Measurements from ENCODE around the gene PDE12. TPM values are rescaled to one million over a fixed set of nuclear protein-coding genes. Genes with fewer than 3 reads are reported as not detected.
A peak's percentile ranks its signal among the peaks of the same experiment; 100 is the strongest.

PDE12 gene, protein sequence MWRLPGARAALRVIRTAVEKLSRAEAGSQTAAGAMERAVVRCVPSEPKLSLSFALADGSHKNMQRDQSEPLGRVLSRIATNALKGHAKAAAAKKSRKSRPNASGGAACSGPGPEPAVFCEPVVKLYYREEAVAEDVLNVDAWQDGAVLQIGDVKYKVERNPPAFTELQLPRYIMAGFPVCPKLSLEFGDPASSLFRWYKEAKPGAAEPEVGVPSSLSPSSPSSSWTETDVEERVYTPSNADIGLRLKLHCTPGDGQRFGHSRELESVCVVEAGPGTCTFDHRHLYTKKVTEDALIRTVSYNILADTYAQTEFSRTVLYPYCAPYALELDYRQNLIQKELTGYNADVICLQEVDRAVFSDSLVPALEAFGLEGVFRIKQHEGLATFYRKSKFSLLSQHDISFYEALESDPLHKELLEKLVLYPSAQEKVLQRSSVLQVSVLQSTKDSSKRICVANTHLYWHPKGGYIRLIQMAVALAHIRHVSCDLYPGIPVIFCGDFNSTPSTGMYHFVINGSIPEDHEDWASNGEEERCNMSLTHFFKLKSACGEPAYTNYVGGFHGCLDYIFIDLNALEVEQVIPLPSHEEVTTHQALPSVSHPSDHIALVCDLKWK
- total RNA-seq, result 10 to 100 TPM; 18.2 to 19.9 (median 19.5) TPM
- long read RNA-seq, donor 1, full-length matches to known transcripts, result 45 of 46 reads
- long read RNA-seq, donor 1, partial matches to known transcripts, result 0 of 46 reads
- long read RNA-seq, donor 1, other reads (novel, unspliced or antisense), result 1 of 46 reads
- long read RNA-seq, donor 2, full-length matches to known transcripts, result 2 of 4 reads
- long read RNA-seq, donor 2, partial matches to known transcripts, result 0 of 4 reads
- long read RNA-seq, donor 2, other reads (novel, unspliced or antisense), result 2 of 4 reads

DNA sequence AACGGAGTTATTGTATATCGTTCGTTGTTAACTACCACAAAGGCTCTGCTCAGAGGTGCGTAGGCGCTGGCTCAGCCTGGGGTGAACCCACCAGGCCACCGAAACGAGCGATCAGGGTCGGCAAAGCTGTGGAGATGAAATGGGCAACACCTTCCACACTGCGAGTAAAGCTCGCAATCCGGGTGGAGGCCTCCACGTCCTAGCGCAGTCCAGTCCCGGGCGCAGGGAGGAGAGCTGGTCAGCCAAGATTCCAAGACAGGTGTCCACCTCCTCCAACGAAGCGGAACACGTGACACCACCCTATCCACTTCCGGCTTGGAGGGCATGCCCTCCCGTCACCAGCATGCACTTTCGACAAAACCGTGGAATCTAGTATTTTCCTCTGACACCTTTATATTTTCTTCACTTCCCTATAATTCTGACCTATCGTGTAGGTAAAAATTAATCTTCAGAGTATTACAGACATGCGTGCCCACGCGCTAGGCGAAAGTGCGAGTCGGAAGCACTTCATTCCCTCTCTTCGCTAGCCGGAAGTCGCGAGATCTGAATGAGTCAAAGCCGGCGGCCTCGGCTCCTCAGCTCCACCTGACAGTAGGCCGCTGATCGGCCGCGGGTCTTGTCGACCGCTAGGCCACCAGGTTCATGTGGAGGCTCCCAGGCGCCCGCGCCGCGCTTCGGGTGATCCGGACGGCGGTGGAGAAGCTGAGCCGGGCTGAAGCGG is at the start of gene PDE12:
Gene PDE12, plus strand, starts transcription at position 537 of the 721 bp plus-strand sequence. Its CDS starts 106 bp downstream, at position 643.
- Histone ChIP-seq H3K9me3 (no peaks in the 10 kb centered on the region), H3K4me3 (peak within 1 kb of the TSS; percentile 81), H3K4me1 (ENCODE audit: low read depth) (peaks cover 21% of the 10 kb centered on the region), H3K36me3 (ENCODE audit: low read depth) (no peaks in the 10 kb centered on the region)
- ATAC-seq (peak; percentile 92), DNase-seq (peak; percentile 88 to 90 (median 90))
- TF ChIP-seq, protein P1, sequence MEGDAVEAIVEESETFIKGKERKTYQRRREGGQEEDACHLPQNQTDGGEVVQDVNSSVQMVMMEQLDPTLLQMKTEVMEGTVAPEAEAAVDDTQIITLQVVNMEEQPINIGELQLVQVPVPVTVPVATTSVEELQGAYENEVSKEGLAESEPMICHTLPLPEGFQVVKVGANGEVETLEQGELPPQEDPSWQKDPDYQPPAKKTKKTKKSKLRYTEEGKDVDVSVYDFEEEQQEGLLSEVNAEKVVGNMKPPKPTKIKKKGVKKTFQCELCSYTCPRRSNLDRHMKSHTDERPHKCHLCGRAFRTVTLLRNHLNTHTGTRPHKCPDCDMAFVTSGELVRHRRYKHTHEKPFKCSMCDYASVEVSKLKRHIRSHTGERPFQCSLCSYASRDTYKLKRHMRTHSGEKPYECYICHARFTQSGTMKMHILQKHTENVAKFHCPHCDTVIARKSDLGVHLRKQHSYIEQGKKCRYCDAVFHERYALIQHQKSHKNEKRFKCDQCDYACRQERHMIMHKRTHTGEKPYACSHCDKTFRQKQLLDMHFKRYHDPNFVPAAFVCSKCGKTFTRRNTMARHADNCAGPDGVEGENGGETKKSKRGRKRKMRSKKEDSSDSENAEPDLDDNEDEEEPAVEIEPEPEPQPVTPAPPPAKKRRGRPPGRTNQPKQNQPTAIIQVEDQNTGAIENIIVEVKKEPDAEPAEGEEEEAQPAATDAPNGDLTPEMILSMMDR (IDR thresholded peaks at IDR 0.05), result no peak
- intact Hi-C loops (cut with DNase I, micrococcal nuclease), result loop anchor here in 1 of 2 donors (2.0 kb wide), 1 partner anchor 41 kb away; the partner anchor contains the start of gene ARF4

GRCh38 chr3:57512166-57512565 is 43.9 kb upstream of the PDE12 start:
- Histone ChIP-seq H3K4me3 (no peak overlapping the region), H3K4me1 (ENCODE audit: low read depth) (no peaks in the 10 kb centered on the region), H3K36me3 (ENCODE audit: low read depth) (no peaks in the 10 kb centered on the region), H3K9me3 (no peaks in the 10 kb centered on the region)
- DNase-seq (no peak), ATAC-seq (no peak)
- TF ChIP-seq, protein P1 (IDR thresholded peaks at IDR 0.05), result no peak
- intact Hi-C loops (cut with DNase I, micrococcal nuclease), result no loop called here

GRCh38 chr3:57518276-57518915 is 37.7 kb upstream of the PDE12 start:
- TF ChIP-seq, protein P1 (IDR thresholded peaks at IDR 0.05), result no peak
- H3K36me3 ChIP-seq (ENCODE audit: low read depth), result no peaks in the 10 kb centered on the region
- DNase-seq (no peak), ATAC-seq (no peak)
- H3K9me3 ChIP-seq, result no peaks in the 10 kb centered on the region
- intact Hi-C loops (cut with DNase I, micrococcal nuclease), result no loop called here
- H3K4me3 ChIP-seq, result no peak overlapping the region
- no peaks in the 10 kb centered on the region for H3K4me1 ChIP-seq (ENCODE audit: low read depth)

DNA sequence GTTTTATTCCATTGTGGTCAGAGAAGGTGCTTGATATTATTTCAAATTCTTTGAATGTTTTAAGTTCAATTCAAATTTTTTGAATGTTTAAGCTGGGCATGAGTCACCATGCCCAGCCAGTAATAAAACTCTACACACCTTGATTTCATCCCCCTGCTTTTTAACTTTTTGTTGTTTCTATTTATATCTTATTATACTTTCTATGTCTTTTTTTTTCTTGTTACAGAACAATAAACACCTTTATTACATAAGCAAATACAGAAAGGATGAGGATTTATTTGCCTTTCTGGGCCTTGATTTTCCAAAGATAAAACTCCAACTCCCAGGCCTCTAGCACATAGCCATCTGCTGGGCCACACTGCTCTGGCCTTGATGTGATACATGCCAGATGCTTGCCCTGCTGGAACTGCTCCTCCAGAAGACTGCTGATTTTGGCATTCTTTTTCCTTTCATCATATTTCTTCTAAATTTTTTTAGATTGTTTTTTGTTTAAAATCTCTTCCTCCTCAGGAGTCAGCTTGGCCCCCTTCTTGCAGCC is 25.9 kb upstream of the PDE12 start:
- Histone ChIP-seq H3K36me3 (ENCODE audit: low read depth) (no peaks in the 10 kb centered on the region), H3K4me3 (no peak overlapping the region), H3K9me3 (no peaks in the 10 kb centered on the region), H3K4me1 (ENCODE audit: low read depth) (no peaks in the 10 kb centered on the region)
- DNase-seq (no peak), ATAC-seq (peak; percentile 66)
- TF ChIP-seq, protein P1 (IDR thresholded peaks at IDR 0.05), result no peak
- intact Hi-C loops (cut with DNase I, micrococcal nuclease), result no loop called here

DNA sequence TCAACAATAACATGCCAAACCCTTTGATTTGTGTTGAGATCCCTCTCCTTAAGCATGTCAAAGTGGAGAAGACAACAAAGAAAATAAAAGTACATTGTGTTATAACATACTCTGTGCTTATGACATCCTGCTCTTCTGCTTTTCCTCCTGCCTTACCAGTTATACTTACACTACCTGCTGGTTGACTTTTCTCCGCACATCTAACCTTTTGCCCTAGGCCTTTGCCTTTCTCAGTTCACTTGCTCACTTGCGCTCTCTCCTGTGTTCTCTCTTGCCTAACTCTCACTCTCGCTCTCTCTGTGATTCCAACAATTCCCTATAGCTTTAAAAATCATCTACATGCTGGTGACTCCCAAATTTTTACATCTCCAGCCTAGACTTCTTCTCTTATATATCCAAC is 17.6 kb upstream of the PDE12 start:
- no peaks in the 10 kb centered on the region for H3K36me3 ChIP-seq (ENCODE audit: low read depth)
- TF ChIP-seq, protein P1 (IDR thresholded peaks at IDR 0.05), result no peak
- H3K4me1 ChIP-seq (ENCODE audit: low read depth), result no peaks in the 10 kb centered on the region
- DNase-seq, result no peak
- H3K9me3 ChIP-seq, result no peaks in the 10 kb centered on the region
- H3K4me3 ChIP-seq, result no peak overlapping the region
- ATAC-seq, result no peak
- intact Hi-C loops (cut with DNase I, micrococcal nuclease), result no loop called here

Measured in mucosa of descending colon (tissue), 3 donors.